Measurements from ENCODE around the gene RASD2. TPM values are rescaled to one million over a fixed set of nuclear protein-coding genes. Genes with fewer than 3 reads are reported as not detected.

The RASD2 gene
- total RNA-seq, 1 experiment from 2014 or later, result 2.4 TPM

GRCh38 chr22:35502836-35503235, 37.8 kb upstream of the RASD2 start:
- intact Hi-C loops (cut with micrococcal nuclease), result no loop called here
- RAD21 ChIA-PET (ENCODE audit: low non-redundant PET in 1 of 2, low total read pairs in 2 of 2, uncharacterized antibody in 2 of 2, unreplicated experiment in 2 of 2), result no interaction called here
- Histone ChIP-seq H3K27me3 (ENCODE audit: insufficient read depth, low read length) (peaks cover 21% of the 10 kb centered on the region; the same call in 1 of the 2 replicates), H3K9me3 (ENCODE audit: control insufficient read depth in 1 of 2, insufficient read depth in 1 of 2, low read depth in 1 of 2, low read length in 2 of 2) (no peaks in the 10 kb centered on the region), H3K4me1 (ENCODE audit: control insufficient read depth in 1 of 2, insufficient read depth in 2 of 2, low read length in 2 of 2) (no peaks in the 10 kb centered on the region), H3K4me3 (replicated peaks in 1 of 2; ENCODE audit: low read depth in 1 of 2, low read length in 2 of 2) (no peak overlapping the region), H3K4me2 (ENCODE audit: low read length) (no peak overlapping the region), H3K27ac (ENCODE audit: low read depth, low read length) (no peak overlapping the region), H3K79me2 (ENCODE audit: insufficient read depth, low read length) (no peaks in the 10 kb centered on the region), H3K36me3 (ENCODE audit: control insufficient read depth in 1 of 2, insufficient read depth in 2 of 2, low read length in 2 of 2) (no peaks in the 10 kb centered on the region), H2AFZ (ENCODE audit: low read depth, low read length, poor library complexity, severe bottlenecking) (no peak overlapping the region), H4K20me1 (ENCODE audit: insufficient read depth) (no peaks in the 10 kb centered on the region), H3K9me2 (ENCODE audit: insufficient read depth) (no peaks in the 10 kb centered on the region), H3K9ac (ENCODE audit: low read length) (no peak overlapping the region)
- POLR2A ChIA-PET, result no interaction called here
- CTCF ChIA-PET, result no interaction called here
- TF ChIP-seq SP1 (IDR thresholded peaks at IDR 0.05; ENCODE audit: low read depth) (no peak), MAX (IDR thresholded peaks at IDR 0.05) (no peak), ZFX (IDR thresholded peaks at IDR 0.05) (no peak), ZBTB33 (IDR thresholded peaks at IDR 0.05; ENCODE audit: extremely low read depth, insufficient replicate concordance, low read length) (no peak), EZH2phosphoT487 (IDR thresholded peaks at IDR 0.05; ENCODE audit: borderline replicate concordance) (no peak)
- no peak for DNase-seq (ENCODE audit: low read depth, low spot score)
- ATAC-seq, result no peak
- no TSS peak for BruUV-seq (replicated peaks)

GRCh38 chr22:35505399-35506258, 35.0 kb upstream of the RASD2 start:
- RAD21 ChIA-PET (ENCODE audit: low non-redundant PET in 1 of 2, low total read pairs in 2 of 2, uncharacterized antibody in 2 of 2, unreplicated experiment in 2 of 2), result no interaction called here
- no peak overlapping the region for H2AFZ ChIP-seq (ENCODE audit: low read depth, low read length, poor library complexity, severe bottlenecking)
- ATAC-seq, result no peak
- H3K27me3 ChIP-seq (ENCODE audit: insufficient read depth, low read length), result peaks cover 21% of the 10 kb centered on the region; the same call in 1 of the 2 replicates
- H3K9me3 ChIP-seq (ENCODE audit: control insufficient read depth in 1 of 2, insufficient read depth in 1 of 2, low read depth in 1 of 2, low read length in 2 of 2), result no peaks in the 10 kb centered on the region
- no peaks in the 10 kb centered on the region for H3K36me3 ChIP-seq (ENCODE audit: control insufficient read depth in 1 of 2, insufficient read depth in 2 of 2, low read length in 2 of 2)
- no peak for TF ChIP-seq POLR2A (IDR thresholded peaks at IDR 0.05; ENCODE audit: borderline replicate concordance, extremely low read depth, insufficient read depth, insufficient read length)
- no peak for TF ChIP-seq RAD21 (IDR thresholded peaks at IDR 0.05; ENCODE audit: low read depth)
- TF ChIP-seq SP1 (IDR thresholded peaks at IDR 0.05; ENCODE audit: low read depth), result no peak
- TF ChIP-seq SRF (IDR thresholded peaks at IDR 0.05; ENCODE audit: low read depth), result no peak
- no peak for TF ChIP-seq ZBTB33 (IDR thresholded peaks at IDR 0.05; ENCODE audit: extremely low read depth, insufficient replicate concordance, low read length)
- no peak for TF ChIP-seq EZH2 (IDR thresholded peaks at IDR 0.05)
- TF ChIP-seq CTCF (IDR thresholded peaks at IDR 0.05 in 2 of 3, conservative IDR thresholded peaks at IDR 0.05 in 1 of 3; ENCODE audit: borderline replicate concordance in 1 of 3, insufficient read depth in 1 of 3, low read depth in 2 of 3, low read length in 2 of 3), result no peak
- TF ChIP-seq EZH2phosphoT487 (IDR thresholded peaks at IDR 0.05; ENCODE audit: borderline replicate concordance), result no peak
- no peak for TF ChIP-seq CBX3 (IDR thresholded peaks at IDR 0.05; ENCODE audit: low read depth)
- no peak for TF ChIP-seq MAX (IDR thresholded peaks at IDR 0.05)
- no peaks in the 10 kb centered on the region for H3K79me2 ChIP-seq (ENCODE audit: insufficient read depth, low read length)
- CTCF ChIA-PET, result no interaction called here
- H3K9ac ChIP-seq (ENCODE audit: low read length), result no peak overlapping the region
- H3K9me2 ChIP-seq (ENCODE audit: insufficient read depth), result no peaks in the 10 kb centered on the region
- no peak overlapping the region for H3K27ac ChIP-seq (ENCODE audit: low read depth, low read length)
- POLR2A ChIA-PET, result no interaction called here
- DNase-seq (ENCODE audit: low read depth, low spot score), result no peak
- no peak overlapping the region for H3K4me3 ChIP-seq (replicated peaks in 1 of 2; ENCODE audit: low read depth in 1 of 2, low read length in 2 of 2)
- H3K4me1 ChIP-seq (ENCODE audit: control insufficient read depth in 1 of 2, insufficient read depth in 2 of 2, low read length in 2 of 2), result no peaks in the 10 kb centered on the region
- no TSS peak for BruUV-seq (replicated peaks)
- H4K20me1 ChIP-seq (ENCODE audit: insufficient read depth), result no peaks in the 10 kb centered on the region
- intact Hi-C loops (cut with micrococcal nuclease), result no loop called here
- H3K4me2 ChIP-seq (ENCODE audit: low read length), result no peak overlapping the region

Data from HCT116 (cell line).